SK-MEL-5 (cell line): ENCODE measurements around the gene FOXJ1. TPM values are rescaled to one million over a fixed set of nuclear protein-coding genes. Genes with fewer than 3 reads are reported as not detected.
A peak's percentile ranks its signal among the peaks of the same experiment; 100 is the strongest.

ENCODE experiments used
- DNase-seq: peaks from one replicate; pipeline ENCODE4 v3.0.0-alpha.2; 2016; ENCODE audit warnings: low read depth, low spot score
- in situ Hi-C: cut with HindIII; loops from 2 replicates; pipeline ENCODE4 v1.10.0; 2016; ENCODE audit warnings: low sequenced_read_pairs, high pct_unique_total_duplicates, low pct_unique_long_range_greater_than_20kb
- total RNA-seq: library from RNA; depleted of rRNA; stranded (reverse); fragments of >200 nt; shearing (Covaris generic); gene quantifications from 2 replicates; pipeline ENCODE4 v1.2.3, GENCODE V29; 2014

Gene FOXJ1
- total RNA-seq, 1 experiment from 2014 or later: not detected

- in situ Hi-C loops: no loop called here
- no peak for DNase-seq
Measured at GRCh38 chr17:76148015-76148326, 6.9 kb upstream of the FOXJ1 start.

- DNase-seq: peak; percentile 71
Measured at GRCh38 chr17:76147211-76148014, 6.4 kb upstream of the FOXJ1 start.

GRCh38 chr17:76146053-76146851 lies 5.2 kb upstream of the FOXJ1 start:
- DNase-seq: no peak
- in situ Hi-C loops: no loop called here

More at GRCh38 chr17:76147211-76148014, 6.4 kb upstream of the FOXJ1 start:
- in situ Hi-C loops: no loop called here

- in situ Hi-C loops: no loop called here
- no peak for DNase-seq
Measured at GRCh38 chr17:76145231-76146052, 4.4 kb upstream of the FOXJ1 start.

- no peak for DNase-seq
- in situ Hi-C loops: no loop called here
Measured at GRCh38 chr17:76142585-76143041, 1.6 kb upstream of the FOXJ1 start.

DNA sequence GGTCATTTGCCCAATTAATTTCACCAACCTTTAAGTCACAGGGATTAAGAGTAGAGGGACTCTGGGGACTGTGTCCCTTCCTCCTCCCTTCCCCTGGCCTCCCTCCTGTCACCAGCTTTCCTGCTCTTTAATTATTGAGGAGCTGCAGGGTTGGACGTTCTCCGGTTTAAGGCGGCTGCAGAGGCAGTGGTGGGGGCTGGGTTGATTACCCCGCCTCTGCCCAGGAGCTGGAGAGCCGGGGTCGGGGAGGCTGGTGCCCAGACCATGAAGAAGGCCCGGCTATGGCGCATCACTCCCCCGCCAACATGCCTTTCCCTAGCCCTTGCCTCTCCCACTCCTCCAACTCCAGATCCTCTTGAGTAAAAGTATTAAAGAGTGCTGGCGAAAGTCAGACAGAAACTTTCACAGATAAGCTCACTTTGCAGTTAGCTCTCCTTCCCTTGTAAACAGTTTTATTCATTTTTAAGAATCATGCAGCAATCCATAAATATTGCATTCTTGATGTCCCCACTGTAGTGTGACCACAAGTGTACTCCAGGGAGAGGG lies 1.1 kb upstream of the FOXJ1 start:
- in situ Hi-C loops: no loop called here
- no peak for DNase-seq

- no peak for DNase-seq
Measured at GRCh38 chr17:76140661-76141211, 309 bp downstream of the FOXJ1 start.

DNA sequence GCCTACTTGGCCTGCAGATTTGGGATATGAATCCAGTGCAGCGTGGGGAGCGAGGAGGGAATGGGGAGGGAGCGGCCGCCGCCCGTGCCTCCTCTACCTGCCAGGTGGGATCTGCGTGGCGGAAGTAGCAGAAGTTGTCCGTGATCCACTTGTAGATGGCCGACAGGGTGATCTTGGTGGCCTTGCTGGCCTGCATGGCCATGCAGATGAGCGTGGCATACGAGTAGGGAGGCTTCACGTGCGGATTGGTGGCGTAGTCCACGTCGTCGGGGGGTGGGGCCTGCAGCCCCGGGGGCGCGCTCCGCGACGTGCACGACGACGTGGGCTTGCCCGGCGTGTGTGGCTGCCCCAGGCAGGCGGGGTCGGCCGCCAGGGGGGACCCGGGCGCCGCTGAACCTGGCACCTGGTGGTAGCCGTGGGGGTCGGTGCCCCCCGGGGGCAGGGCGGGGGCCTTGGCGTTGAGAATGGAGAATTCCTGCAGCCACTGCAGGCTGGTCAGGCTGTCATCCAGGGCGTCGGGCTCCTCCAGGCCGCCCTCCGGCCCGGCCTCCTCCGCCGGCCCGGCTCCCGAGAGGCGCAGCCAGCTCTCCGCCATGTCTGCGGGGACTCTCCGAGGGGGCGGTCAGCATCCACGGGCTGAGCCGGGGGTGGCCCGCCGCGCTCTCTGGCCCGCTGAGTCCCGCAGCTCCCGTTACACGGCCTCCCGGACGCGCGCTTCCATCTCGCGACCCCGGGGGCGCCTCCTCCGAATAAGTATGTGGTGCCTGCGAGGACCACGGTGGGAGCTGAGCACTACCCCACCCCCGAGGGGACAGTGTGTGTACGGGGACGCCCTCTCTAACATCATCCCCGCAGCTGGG lies 1.0 kb downstream of the FOXJ1 start:
- in situ Hi-C loops: no loop called here
- no peak for DNase-seq

More at GRCh38 chr17:76140661-76141211, 309 bp downstream of the FOXJ1 start:
- in situ Hi-C loops: no loop called here

- no peak for DNase-seq
- in situ Hi-C loops: no loop called here
Measured at GRCh38 chr17:76138896-76139752, 1.9 kb downstream of the FOXJ1 start.

DNA sequence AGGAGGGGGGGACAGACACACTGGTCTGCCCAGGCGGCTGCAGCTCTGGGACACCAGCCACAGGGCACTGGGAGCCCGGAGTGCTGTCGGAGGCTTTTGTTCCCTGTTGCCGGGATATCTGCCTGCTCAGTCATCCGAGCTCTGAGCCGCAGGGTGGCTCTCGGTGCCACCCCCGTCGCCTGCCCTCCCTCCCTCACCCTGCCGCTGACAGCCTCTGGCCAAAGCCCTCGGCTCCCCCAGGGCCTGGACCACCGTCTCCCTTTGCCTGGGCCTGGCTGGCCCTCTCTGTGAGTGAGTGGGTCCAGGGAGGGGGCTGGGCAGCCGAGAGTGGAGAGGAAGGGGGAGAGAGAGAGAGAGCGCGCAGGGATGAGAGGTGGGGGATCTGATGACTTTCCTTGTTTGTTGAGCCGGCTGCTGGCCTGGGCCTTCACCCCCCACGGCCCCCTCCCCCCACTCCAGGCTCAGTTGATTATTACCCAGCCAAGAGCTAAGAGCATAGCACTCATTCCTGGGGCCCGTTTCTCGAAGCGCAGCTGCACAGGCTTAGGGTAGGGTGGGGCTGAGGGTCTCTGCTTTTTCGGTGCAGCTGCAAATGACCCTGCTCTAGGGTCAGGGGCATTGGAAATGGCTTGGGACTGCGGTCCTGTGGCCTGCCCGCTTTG lies 2.7 kb downstream of the FOXJ1 start:
- in situ Hi-C loops: no loop called here
- DNase-seq: no peak

DNA sequence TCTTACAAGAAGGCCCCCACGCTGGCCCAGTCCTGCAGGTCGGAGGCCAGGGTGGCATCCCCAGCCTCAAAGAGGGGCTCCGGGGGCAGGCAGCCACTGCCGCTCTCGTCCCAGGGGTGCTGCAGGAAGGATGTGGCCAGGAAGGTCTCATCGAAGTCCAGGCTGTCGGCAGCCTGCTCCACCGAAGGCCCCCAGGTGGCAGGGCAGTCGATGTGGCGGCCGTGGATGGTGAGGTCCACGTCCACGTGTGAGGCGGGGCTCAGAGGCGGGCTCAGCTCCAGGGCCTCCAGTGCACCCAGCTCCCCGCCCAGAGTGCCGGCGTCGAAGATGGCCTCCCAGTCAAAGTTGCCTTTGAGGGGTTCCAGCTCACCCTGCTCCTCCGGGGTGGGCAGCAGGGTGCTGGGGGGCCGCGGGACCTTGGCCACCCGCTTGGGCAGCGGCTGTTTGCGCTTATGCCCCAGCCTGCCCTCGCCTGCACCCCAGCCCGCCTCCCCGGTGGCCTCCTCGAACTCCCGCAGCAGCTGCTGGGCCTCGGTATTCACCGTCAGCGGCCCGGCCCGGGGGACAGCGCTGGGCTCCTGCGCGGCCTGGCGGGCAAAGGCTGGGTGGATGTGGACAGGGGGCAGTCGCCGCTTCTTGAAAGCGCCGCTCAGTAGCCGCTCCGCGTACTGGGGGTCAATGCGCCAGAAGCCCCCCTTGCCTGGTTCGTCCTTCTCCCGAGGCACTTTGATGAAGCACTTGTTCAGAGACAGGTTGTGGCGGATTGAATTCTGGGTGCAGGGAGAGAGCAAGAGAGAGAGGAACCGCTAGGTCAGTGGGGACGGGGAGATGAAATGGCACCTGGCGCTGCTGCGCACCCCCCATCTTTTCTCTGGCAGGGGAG lies 3.5 kb downstream of the FOXJ1 start:
- DNase-seq: no peak
- in situ Hi-C loops: no loop called here

GRCh38 chr17:76137001-76137350 lies 4.1 kb downstream of the FOXJ1 start:
- in situ Hi-C loops: no loop called here
- DNase-seq: no peak

GRCh38 chr17:76136276-76137000 lies 4.6 kb downstream of the FOXJ1 start:
- DNase-seq: no peak
- in situ Hi-C loops: no loop called here

GRCh38 chr17:76135810-76136188 lies 5.2 kb downstream of the FOXJ1 start:
- no peak for DNase-seq
- in situ Hi-C loops: no loop called here
